ENCODE measurements around the gene ZNF432.

DNA sequence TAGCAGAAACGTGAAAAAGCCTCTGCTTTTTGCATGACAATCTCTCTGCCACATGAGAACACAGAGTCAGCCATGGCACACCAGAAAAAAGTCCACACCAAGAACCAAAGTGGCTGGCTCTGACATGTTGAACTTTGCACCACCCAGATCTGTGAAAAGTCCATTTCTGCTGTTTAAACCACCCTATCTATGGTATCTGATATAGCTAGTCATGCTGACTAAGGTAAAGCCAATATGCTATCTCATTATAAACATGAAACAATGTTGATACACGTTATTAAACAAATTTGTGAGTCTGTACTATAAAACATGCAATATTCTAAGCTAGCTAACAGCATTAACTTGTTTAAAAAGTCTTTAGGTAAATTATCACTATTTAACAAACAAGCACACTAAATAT is 21.0 kb upstream of the ZNF432 start:
- TF ChIP-seq, protein P1, sequence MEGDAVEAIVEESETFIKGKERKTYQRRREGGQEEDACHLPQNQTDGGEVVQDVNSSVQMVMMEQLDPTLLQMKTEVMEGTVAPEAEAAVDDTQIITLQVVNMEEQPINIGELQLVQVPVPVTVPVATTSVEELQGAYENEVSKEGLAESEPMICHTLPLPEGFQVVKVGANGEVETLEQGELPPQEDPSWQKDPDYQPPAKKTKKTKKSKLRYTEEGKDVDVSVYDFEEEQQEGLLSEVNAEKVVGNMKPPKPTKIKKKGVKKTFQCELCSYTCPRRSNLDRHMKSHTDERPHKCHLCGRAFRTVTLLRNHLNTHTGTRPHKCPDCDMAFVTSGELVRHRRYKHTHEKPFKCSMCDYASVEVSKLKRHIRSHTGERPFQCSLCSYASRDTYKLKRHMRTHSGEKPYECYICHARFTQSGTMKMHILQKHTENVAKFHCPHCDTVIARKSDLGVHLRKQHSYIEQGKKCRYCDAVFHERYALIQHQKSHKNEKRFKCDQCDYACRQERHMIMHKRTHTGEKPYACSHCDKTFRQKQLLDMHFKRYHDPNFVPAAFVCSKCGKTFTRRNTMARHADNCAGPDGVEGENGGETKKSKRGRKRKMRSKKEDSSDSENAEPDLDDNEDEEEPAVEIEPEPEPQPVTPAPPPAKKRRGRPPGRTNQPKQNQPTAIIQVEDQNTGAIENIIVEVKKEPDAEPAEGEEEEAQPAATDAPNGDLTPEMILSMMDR (conservative IDR thresholded peaks at IDR 0.05) = no peak
- TF ChIP-seq ZFX (IDR thresholded peaks at IDR 0.05) = no peak
